ENCODE data around the gene CHCHD1.
A peak's percentile ranks its signal among the peaks of the same experiment; 100 is the strongest.
"Not testable (repeated sequence)": the region's sequence is repeated elsewhere in the genome, so short reads cannot be mapped to it uniquely, and the experiment has no call there.

The CHCHD1 gene

DNA sequence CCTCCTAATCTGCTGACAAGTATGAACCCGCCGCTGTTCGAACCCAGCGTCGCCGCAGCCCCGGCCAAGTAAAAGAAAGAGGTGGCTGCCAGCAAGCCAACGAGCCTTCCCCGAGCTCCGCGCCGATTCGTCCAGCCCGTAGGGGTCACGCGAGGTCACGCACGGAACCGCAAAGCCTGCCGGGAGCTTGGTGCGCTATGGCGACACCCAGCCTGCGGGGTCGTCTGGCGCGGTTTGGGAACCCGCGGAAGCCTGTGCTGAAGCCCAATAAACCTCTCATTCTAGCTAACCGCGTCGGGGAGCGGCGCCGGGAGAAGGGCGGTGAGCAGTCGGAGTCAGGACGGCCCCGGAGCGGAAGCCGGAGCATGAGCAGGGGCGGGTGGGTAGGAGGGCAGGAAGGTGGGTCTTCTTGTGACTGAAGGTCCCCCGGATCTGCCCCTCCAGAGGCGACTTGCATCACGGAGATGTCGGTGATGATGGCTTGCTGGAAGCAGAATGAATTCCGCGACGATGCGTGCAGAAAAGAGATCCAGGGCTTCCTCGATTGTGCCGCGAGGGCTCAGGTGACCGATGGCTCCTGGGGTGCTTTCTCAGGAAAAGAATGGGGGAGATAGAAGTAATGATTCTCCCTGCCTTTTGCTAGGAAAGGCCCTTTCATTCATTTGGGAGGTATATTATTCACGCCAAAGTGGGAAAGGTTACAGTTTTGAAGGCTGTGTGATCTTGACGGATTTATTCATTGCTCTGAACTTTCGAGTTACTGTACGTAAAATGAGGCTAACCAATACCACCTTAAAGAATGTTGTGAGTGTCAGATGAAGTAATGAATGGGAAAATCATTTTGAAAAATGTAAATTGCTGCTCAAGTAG, at the start of gene CHCHD1:
TSS of gene CHCHD1 (plus strand) at position 170 of the 870 bp plus-strand sequence. CDS start at position 198, 28 bp downstream.
- no peaks in the 10 kb centered on the region for H3K9me3 ChIP-seq (ENCODE audit: control insufficient read depth, low read length)
- H3K9ac ChIP-seq (ENCODE audit: low read length), result peak within 1 kb of the TSS; percentile 86
- H3K36me3 ChIP-seq (ENCODE audit: control insufficient read depth, insufficient read depth, low read length), result no peaks in the 10 kb centered on the region
- H3K4me3 ChIP-seq (ENCODE audit: low read length), result peak within 1 kb of the TSS; percentile 60
- no peaks in the 10 kb centered on the region for H3K27me3 ChIP-seq (ENCODE audit: control insufficient read depth, insufficient read depth, low read length)
- peaks cover 10% of the 10 kb centered on the region for H3K4me1 ChIP-seq (ENCODE audit: control insufficient read depth, insufficient read depth, low read length)

DNA sequence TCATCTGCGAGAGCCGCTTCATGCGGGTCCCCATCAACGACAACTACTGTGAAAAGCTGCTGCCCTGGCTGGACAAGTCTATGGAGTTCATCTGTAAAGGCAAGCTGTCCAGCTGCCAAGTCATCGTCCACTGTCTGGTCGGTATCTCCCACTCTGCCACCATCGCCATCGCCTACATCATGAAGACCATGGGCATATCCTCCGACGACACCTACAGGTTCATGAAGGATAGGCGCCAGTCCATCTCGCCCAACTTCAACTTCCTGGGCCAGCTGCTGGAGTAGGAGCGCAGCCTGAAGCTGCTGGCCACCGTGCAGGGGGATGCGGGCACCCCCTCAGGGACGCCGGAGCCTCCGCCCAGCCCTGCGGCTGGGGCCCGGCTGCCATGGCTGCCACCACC, 49.4 kb upstream of the CHCHD1 start:
- Histone ChIP-seq H3K4me1 (ENCODE audit: control insufficient read depth, insufficient read depth, low read length) (no peaks in the 10 kb centered on the region), H3K4me3 (ENCODE audit: low read length) (no peak overlapping the region), H3K27me3 (ENCODE audit: control insufficient read depth, insufficient read depth, low read length) (no peaks in the 10 kb centered on the region), H3K9me3 (ENCODE audit: control insufficient read depth, low read length) (no peaks in the 10 kb centered on the region), H3K9ac (ENCODE audit: low read length) (no peak overlapping the region), H3K36me3 (ENCODE audit: control insufficient read depth, insufficient read depth, low read length) (no peaks in the 10 kb centered on the region)

GRCh38 chr10:73732931-73733623, 48.8 kb upstream of the CHCHD1 start:
- Histone ChIP-seq H3K9me3 (ENCODE audit: control insufficient read depth, low read length) (no peaks in the 10 kb centered on the region), H3K27me3 (ENCODE audit: control insufficient read depth, insufficient read depth, low read length) (no peaks in the 10 kb centered on the region), H3K4me3 (ENCODE audit: low read length) (no peak overlapping the region), H3K9ac (ENCODE audit: low read length) (no peak overlapping the region), H3K36me3 (ENCODE audit: control insufficient read depth, insufficient read depth, low read length) (no peaks in the 10 kb centered on the region), H3K4me1 (ENCODE audit: control insufficient read depth, insufficient read depth, low read length) (no peaks in the 10 kb centered on the region)

DNA sequence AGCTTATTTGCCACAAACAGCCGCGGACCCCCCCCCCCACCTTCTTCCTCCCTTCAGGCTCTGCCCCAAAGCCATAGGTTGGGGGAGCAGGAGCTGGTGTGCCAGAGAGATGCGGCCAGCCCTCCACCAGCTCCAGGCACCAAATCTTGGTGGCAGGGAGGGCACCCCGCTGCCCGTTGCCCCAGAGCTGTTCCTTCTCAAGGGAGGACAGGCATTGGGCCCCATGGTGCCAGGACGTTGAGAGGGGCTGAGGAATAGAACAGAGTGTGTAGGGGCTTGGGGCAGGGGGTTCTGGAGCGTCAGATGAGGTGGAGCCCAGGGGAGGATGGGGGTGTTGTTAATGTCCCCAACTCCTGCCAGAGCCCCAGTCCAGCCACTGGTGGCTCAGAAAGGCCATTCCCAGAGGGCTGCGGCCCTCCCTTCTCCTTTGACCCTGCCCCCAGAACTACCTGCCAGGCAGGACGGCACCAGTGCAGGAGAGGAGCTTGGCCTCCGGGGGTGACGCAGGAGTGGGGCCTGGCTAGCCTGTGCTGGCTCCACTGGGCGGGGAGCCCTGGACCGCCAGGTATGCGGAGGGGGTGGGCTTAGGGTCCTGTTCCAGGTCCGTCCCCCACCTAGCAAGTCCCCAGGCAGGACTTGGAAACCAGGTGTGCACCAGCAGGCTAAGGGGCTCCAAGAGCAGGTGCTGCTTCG, 47.7 kb upstream of the CHCHD1 start:
- Histone ChIP-seq H3K9ac (ENCODE audit: low read length) (no peak overlapping the region), H3K9me3 (ENCODE audit: control insufficient read depth, low read length) (no peaks in the 10 kb centered on the region), H3K36me3 (ENCODE audit: control insufficient read depth, insufficient read depth, low read length) (no peaks in the 10 kb centered on the region), H3K4me1 (ENCODE audit: control insufficient read depth, insufficient read depth, low read length) (no peaks in the 10 kb centered on the region), H3K27me3 (ENCODE audit: control insufficient read depth, insufficient read depth, low read length) (no peaks in the 10 kb centered on the region), H3K4me3 (ENCODE audit: low read length) (no peak overlapping the region)

- H3K4me1 ChIP-seq (ENCODE audit: control insufficient read depth, insufficient read depth, low read length), result no peaks in the 10 kb centered on the region
- H3K9me3 ChIP-seq (ENCODE audit: control insufficient read depth, low read length), result no peaks in the 10 kb centered on the region
- no peaks in the 10 kb centered on the region for H3K27me3 ChIP-seq (ENCODE audit: control insufficient read depth, insufficient read depth, low read length)
- H3K36me3 ChIP-seq (ENCODE audit: control insufficient read depth, insufficient read depth, low read length), result no peaks in the 10 kb centered on the region
- H3K9ac ChIP-seq (ENCODE audit: low read length), result no peak overlapping the region
- no peak overlapping the region for H3K4me3 ChIP-seq (ENCODE audit: low read length)
Observed at GRCh38 chr10:73734796-73735305, 47.0 kb upstream of the CHCHD1 start.

DNA sequence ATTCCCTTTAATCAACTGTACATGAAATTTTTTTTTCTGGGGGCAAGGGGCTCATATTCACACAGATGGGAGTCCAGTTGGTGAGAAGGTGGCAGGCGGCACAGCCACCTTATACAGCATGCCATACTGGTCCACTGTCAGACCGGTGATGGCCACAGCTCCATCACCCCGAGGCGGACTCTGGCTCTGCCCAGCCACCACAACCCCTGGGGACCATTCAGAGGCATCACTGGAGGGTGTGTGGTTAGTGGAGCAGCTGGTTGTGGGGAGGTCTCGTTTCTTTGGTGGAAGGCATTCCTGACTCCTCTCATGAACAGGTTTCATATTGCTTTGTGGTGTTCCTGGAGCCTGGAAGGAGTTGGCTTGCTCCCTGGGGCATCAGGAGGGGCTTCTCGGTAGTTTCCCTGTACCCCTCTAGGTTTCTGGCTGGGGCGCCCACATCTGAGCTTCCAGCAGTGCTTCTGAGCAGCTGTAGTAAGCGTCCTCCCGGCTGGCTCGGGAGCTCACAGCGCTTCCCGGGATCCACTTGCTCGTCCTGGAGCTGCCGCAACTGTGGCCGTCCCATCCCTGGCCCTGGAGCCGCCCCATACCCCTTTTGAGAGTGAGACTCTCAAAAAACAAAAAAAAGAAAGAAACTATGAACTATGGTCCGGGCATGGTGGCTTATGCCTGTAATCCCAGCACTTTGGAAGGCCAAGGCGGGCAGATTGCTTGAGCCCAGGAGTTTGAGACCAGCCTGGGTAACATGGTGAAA, 41.2 kb upstream of the CHCHD1 start:
- H3K27me3 ChIP-seq (ENCODE audit: control insufficient read depth, insufficient read depth, low read length); H3K9ac ChIP-seq (ENCODE audit: low read length); H3K36me3 ChIP-seq (ENCODE audit: control insufficient read depth, insufficient read depth, low read length); H3K9me3 ChIP-seq (ENCODE audit: control insufficient read depth, low read length); H3K4me3 ChIP-seq (ENCODE audit: low read length): not testable (repeated sequence)
- peaks cover 33% of the 10 kb centered on the region for H3K4me1 ChIP-seq (ENCODE audit: control insufficient read depth, insufficient read depth, low read length)

GRCh38 chr10:73742454-73742734, 39.5 kb upstream of the CHCHD1 start:
- H3K27me3 ChIP-seq (ENCODE audit: control insufficient read depth, insufficient read depth, low read length), result no peaks in the 10 kb centered on the region
- no peak overlapping the region for H3K4me3 ChIP-seq (ENCODE audit: low read length)
- no peak overlapping the region for H3K9ac ChIP-seq (ENCODE audit: low read length)
- H3K36me3 ChIP-seq (ENCODE audit: control insufficient read depth, insufficient read depth, low read length), result no peaks in the 10 kb centered on the region
- no peaks in the 10 kb centered on the region for H3K9me3 ChIP-seq (ENCODE audit: control insufficient read depth, low read length)
- H3K4me1 ChIP-seq (ENCODE audit: control insufficient read depth, insufficient read depth, low read length), result peaks cover 33% of the 10 kb centered on the region

DNA sequence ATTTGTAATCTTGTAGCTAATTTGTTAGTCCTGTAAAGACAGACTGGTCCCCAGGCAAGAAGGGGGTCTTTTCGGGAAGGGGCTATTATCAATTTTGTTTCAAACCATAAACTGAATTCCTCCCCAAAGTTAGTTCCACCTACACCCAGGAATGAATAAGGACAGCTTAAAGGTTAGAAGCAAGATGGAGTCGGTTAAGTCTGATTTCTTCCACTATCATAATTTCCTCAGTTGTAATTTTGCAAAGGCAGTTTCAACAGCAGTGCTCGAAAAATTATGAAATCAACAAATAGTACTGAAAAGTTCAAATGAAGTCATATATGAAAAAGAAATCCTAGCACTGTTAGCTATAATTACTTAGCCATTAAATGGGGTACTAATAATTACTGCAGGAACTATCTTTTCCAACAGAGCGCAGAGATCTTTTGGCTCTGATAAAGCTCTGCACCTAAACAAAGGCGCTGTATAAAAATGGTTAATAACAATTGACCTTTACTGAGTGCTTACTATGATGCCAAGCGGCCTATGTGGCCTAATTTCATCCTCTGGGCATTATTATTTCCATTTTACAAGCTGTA, 38.4 kb upstream of the CHCHD1 start:
- H3K27me3 ChIP-seq (ENCODE audit: control insufficient read depth, insufficient read depth, low read length), result no peaks in the 10 kb centered on the region
- no peaks in the 10 kb centered on the region for H3K9me3 ChIP-seq (ENCODE audit: control insufficient read depth, low read length)
- peak overlapping the region; percentile 91 for H3K9ac ChIP-seq (ENCODE audit: low read length)
- H3K4me3 ChIP-seq (ENCODE audit: low read length), result peak overlapping the region; percentile 87
- peaks cover 33% of the 10 kb centered on the region for H3K4me1 ChIP-seq (ENCODE audit: control insufficient read depth, insufficient read depth, low read length)
- H3K36me3 ChIP-seq (ENCODE audit: control insufficient read depth, insufficient read depth, low read length), result no peaks in the 10 kb centered on the region

- Histone ChIP-seq H3K4me1 (ENCODE audit: control insufficient read depth, insufficient read depth, low read length) (peaks cover 33% of the 10 kb centered on the region), H3K9ac (ENCODE audit: low read length) (peak within 1 kb of the TSS; percentile 91)
Observed at GRCh38 chr10:73743905-73744663, 37.8 kb upstream of the CHCHD1 start, which contains the start of gene SEC24C. Gene SEC24C, plus strand, starts transcription at chr10:73744372. Its CDS starts 2,461 bp downstream, at chr10:73746833.

DNA sequence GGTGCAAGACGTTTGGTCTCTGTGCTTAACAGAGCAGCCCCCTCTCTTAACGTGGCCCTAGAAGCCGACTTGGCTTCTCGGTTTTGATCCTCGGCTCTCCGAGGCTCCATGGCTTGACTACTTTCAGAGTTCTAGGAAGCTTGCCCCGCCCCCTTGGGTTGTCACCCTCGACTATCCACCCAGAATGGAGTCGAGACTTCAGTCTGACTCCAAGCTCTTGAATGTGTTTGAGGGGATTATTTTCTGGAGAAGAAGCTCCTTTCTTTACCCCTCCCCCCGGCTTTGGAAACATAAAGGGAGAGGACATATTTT, 37.2 kb upstream of the CHCHD1 start:
- Histone ChIP-seq H3K4me1 (ENCODE audit: control insufficient read depth, insufficient read depth, low read length) (peaks cover 33% of the 10 kb centered on the region), H3K9ac (ENCODE audit: low read length) (peak overlapping the region; percentile 91), H3K36me3 (ENCODE audit: control insufficient read depth, insufficient read depth, low read length) (no peaks in the 10 kb centered on the region)

More at GRCh38 chr10:73743905-73744663, 37.8 kb upstream of the CHCHD1 start, which contains the start of gene SEC24C:
- Histone ChIP-seq H3K27me3 (ENCODE audit: control insufficient read depth, insufficient read depth, low read length) (no peaks in the 10 kb centered on the region), H3K36me3 (ENCODE audit: control insufficient read depth, insufficient read depth, low read length) (no peaks in the 10 kb centered on the region), H3K9me3 (ENCODE audit: control insufficient read depth, low read length) (no peaks in the 10 kb centered on the region), H3K4me3 (ENCODE audit: low read length) (peak within 1 kb of the TSS; percentile 87)

DNA sequence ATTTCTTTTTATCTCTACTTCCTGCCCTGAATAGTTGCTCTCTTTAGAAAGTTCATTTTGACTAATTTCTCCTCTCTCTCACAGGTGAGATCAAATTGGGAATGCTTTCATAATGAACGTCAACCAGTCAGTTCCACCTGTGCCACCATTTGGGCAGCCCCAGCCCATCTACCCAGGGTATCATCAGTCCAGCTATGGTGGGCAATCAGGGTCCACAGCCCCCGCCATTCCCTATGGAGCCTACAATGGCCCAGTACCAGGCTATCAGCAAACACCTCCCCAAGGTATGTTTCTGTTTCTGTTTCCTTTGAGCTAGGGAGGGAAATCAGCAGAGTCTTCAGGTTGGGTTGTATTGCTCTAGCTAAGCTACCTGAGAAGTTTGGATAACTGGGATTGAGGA, 35.1 kb upstream of the CHCHD1 start:
- Histone ChIP-seq H3K9ac (ENCODE audit: low read length) (no peak overlapping the region), H3K36me3 (ENCODE audit: control insufficient read depth, insufficient read depth, low read length) (no peaks in the 10 kb centered on the region), H3K4me1 (ENCODE audit: control insufficient read depth, insufficient read depth, low read length) (peaks cover 27% of the 10 kb centered on the region), H3K9me3 (ENCODE audit: control insufficient read depth, low read length) (no peaks in the 10 kb centered on the region), H3K4me3 (ENCODE audit: low read length) (no peak overlapping the region), H3K27me3 (ENCODE audit: control insufficient read depth, insufficient read depth, low read length) (no peaks in the 10 kb centered on the region)

More for the DNA sequence above, 37.2 kb upstream of the CHCHD1 start:
- Histone ChIP-seq H3K9me3 (ENCODE audit: control insufficient read depth, low read length) (no peaks in the 10 kb centered on the region), H3K27me3 (ENCODE audit: control insufficient read depth, insufficient read depth, low read length) (no peaks in the 10 kb centered on the region), H3K4me3 (ENCODE audit: low read length) (peak overlapping the region; percentile 87)
